Colonic mucosa (tissue), 4 donors: ENCODE measurements around the gene PPIL1. TPM values are rescaled to one million over a fixed set of nuclear protein-coding genes. Genes with fewer than 3 reads are reported as not detected.

ENCODE experiments used
- DNase-seq: peaks from one replicate; pipeline ENCODE4 v3.0.0-alpha.2; 2020
- H3K27ac ChIP-seq: fragments of 200-600 bp; one replicate; pipeline ENCODE4 v1.8.0; 2021
- H3K27me3 ChIP-seq: fragments of 200-600 bp; one replicate; pipeline ENCODE4 v1.8.0; 2021
- H3K36me3 ChIP-seq: fragments of 200-600 bp; one replicate; pipeline ENCODE4 v1.8.0; 2021
- H3K4me1 ChIP-seq: fragments of 200-600 bp; one replicate; pipeline ENCODE4 v1.8.0; 2021; ENCODE audit warnings: mild to moderate bottlenecking
- H3K4me3 ChIP-seq: fragments of 200-600 bp; one replicate; pipeline ENCODE4 v1.8.0; 2021
- H3K9ac ChIP-seq, 2 donors: one replicate each; pipeline ENCODE4 v1.7.0; 2013; ENCODE audit warnings: control low read depth in 2 of 2, low read depth in 2 of 2, low read length in 2 of 2
- H3K9me3 ChIP-seq: fragments of 200-600 bp; one replicate; pipeline ENCODE4 v1.8.0; 2021
- intact Hi-C: fragments of 100-400 bp; cut with DNase I; formaldehyde crosslinking; loops from one replicate; pipeline ENCODE4 v1.14.1; 2022
- total RNA-seq, 2 donors: library from RNA; stranded (reverse); fragmentation: NEBNext Ultra II Directional in 1 of 2; extraction: Animal tissue kit (Norgen Biotek cat#: 25700) in 1 of 2; gene quantifications; one replicate each; pipeline ENCODE4 v1.2.1, GENCODE V29; 2021
- TF ChIP-seq, protein P1 (sequence below): fragments of 200-600 bp; IDR thresholded peaks from one replicate; pipeline ENCODE4 v1.8.0; 2022; ENCODE audit warnings: antibody characterized with exemption, mild to moderate bottlenecking
- donor health status: healthy.
- donor health status: DM: no; HTN: no; CAD: no.
- donor health status: DM: no; HTN: no; CAD: no.

The PPIL1 gene
- total RNA-seq, 2 donors from 2014 or later = 9.9 to 23.6 TPM

DNA sequence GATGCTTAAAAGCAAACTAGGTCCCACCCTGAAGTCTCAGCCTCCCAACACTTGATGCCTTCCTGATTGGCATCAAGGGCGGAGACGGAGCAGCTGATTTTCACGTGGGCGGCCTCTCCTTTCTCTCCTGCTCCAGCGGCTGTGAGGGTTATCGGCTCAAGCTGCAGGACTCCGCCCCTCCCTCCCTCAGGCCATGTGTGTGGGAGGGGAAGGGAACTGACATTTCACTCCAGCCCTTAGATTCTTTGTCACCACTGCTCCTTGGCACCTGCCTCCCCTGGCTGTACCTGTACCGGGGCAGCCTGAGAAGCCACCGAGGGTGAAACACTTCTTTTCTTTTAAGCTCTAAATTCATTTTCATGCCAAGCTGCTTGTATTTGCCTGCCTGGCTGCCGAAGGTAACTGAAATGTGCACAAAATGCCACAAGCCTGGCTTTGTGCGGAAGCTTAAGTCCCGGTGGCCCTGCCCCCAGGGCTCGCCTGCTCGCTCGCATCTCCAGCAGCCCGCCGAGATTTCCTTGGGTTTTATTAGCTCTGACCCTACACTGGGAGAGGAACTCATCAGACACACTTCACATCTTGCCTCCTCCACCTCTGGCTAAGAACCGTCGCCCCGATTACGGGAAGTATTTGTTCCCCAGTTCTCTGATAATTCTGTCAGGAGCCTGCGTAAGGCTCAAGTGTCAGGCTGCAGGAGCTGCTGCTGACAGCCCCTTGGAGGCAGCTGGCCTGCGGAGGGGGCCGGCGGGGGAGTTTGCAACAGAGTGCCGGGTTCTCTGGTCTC is 25.8 kb downstream of the PPIL1 start:
- no peak overlapping the region for H3K4me3 ChIP-seq
- peak; percentile 84 for DNase-seq
- no peaks in the 10 kb centered on the region for H3K9me3 ChIP-seq
- H3K36me3 ChIP-seq = no peaks in the 10 kb centered on the region
- intact Hi-C loops = no loop called here
- H3K4me1 ChIP-seq = no peaks in the 10 kb centered on the region
- H3K27ac ChIP-seq = no peak overlapping the region
- no peaks in the 10 kb centered on the region for H3K27me3 ChIP-seq
- H3K9ac ChIP-seq = peak overlapping the region in 1 of 2 donors; percentile 6
- TF ChIP-seq, protein P1, sequence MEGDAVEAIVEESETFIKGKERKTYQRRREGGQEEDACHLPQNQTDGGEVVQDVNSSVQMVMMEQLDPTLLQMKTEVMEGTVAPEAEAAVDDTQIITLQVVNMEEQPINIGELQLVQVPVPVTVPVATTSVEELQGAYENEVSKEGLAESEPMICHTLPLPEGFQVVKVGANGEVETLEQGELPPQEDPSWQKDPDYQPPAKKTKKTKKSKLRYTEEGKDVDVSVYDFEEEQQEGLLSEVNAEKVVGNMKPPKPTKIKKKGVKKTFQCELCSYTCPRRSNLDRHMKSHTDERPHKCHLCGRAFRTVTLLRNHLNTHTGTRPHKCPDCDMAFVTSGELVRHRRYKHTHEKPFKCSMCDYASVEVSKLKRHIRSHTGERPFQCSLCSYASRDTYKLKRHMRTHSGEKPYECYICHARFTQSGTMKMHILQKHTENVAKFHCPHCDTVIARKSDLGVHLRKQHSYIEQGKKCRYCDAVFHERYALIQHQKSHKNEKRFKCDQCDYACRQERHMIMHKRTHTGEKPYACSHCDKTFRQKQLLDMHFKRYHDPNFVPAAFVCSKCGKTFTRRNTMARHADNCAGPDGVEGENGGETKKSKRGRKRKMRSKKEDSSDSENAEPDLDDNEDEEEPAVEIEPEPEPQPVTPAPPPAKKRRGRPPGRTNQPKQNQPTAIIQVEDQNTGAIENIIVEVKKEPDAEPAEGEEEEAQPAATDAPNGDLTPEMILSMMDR = no peak

DNA sequence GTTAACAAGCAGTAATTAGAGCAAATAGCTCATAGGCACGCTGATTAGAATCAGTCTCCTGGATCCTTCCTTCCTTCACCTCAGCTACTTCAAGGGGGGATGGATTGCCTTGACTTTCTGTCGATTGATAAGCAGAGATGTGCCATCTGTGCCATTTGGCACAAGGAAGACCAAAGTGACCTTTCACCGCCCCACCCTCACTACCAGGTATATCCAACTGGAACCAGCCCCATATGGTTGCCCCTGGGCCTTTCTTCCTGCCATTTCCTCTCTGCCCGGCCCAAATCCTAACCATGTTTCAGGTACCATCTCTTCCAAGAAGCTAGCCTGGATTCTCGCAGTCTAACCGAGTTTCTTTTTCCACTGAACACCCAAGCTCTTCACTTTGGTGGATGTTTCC is 26.6 kb downstream of the PPIL1 start:
- Histone ChIP-seq H3K4me3 (no peak overlapping the region), H3K4me1 (no peaks in the 10 kb centered on the region), H3K27ac (no peak overlapping the region), H3K9me3 (no peaks in the 10 kb centered on the region), H3K9ac (no peak overlapping the region), H3K36me3 (no peaks in the 10 kb centered on the region), H3K27me3 (no peaks in the 10 kb centered on the region)
- intact Hi-C loops = no loop called here
- TF ChIP-seq, protein P1 = no peak
- DNase-seq = no peak

DNA sequence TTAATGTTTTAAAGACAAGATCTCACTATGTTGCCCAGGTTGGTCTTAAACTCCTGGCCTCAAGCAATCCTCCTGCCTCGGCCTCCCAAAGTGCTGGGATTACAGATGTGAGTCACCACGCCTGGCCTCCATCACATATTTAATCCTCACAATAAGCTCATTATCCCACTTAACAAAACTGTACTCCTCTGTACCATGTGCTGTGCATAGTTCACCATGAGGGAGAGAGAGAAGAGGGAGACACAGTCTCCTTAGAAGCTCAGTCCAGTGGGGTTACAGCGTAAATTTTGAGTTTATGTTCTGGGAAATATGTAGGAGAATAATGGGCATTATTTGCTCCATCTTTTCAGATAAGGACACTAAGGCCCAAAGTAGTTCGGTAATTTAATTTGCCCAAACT is 27.5 kb downstream of the PPIL1 start:
- DNase-seq = no peak
- H3K9me3 ChIP-seq = no peaks in the 10 kb centered on the region
- H3K27me3 ChIP-seq = no peaks in the 10 kb centered on the region
- H3K9ac ChIP-seq = no peak overlapping the region
- no peak overlapping the region for H3K27ac ChIP-seq
- intact Hi-C loops = no loop called here
- no peak overlapping the region for H3K4me3 ChIP-seq
- H3K36me3 ChIP-seq = no peaks in the 10 kb centered on the region
- TF ChIP-seq, protein P1 = no peak
- no peaks in the 10 kb centered on the region for H3K4me1 ChIP-seq

DNA sequence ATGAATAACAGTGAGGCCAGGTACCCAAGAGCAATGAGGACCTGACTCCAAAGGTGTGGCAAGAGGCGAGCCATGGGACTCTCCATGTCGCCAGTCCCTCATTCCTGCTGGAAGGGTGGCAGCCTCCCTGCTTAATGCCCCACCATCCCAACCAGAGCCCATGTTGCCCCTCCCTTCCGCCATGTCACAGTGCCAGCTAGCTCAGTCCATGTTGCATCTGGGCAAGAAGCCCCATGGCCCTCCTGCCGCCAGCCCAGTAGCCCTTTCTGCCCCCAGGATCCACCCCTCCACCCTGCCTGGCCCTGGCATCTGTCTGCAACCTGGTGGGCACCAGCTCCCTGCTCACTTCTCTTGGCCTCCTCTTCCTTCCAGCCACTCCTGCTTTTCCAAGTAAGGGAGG is 29.4 kb downstream of the PPIL1 start:
- intact Hi-C loops = no loop called here
- no peaks in the 10 kb centered on the region for H3K9me3 ChIP-seq

DNA sequence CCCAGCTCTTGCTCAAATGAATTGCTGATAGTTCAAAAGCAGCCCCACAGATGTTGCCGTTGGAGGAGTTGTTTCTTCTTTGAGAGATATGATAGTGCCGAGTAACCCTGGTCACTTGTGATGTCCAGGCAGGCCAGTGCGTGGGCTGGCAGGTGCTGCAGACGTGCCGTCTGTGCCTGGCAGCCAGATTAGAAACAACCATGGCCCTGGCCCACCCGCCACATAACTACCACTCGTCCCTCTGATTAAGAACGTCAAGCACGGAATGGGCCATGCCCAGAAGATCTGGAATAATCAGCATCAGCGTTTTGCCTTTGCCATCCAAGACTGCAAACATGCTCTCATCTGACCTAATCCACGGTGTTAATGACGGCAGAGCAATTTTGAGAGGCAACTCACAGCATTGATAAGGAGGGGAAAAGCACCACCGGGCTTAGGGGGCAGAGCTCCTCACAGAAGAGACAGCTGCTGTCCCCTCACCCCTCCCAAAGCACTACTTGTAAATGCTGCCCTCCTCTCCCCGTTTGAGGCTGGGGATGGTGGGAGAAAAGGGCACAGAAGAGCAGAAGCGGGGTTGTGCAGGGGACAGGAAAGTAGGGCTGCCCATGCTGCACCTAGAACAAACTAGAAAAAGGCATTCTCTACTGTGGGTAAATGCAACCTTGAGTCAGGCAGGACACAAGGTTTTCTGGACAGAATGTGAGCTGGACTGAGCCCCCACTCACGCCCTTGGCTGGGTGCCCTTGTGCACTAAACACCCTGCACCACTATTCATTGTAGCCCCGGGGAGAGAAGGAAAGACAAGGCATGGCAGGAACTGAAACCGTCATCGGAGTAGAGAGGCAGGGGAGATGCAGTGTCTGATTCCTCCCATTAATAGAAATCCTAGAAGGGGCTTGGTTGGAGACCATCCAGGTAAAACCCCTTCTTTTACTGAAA is 30.1 kb downstream of the PPIL1 start:
- DNase-seq = no peak
- TF ChIP-seq, protein P1 = no peak
- no peak overlapping the region for H3K4me3 ChIP-seq
- H3K27ac ChIP-seq = no peak overlapping the region
- no peaks in the 10 kb centered on the region for H3K4me1 ChIP-seq
- H3K27me3 ChIP-seq = peaks cover 7% of the 10 kb centered on the region
- H3K9ac ChIP-seq = no peak overlapping the region
- intact Hi-C loops = no loop called here
- H3K36me3 ChIP-seq = no peaks in the 10 kb centered on the region
- H3K9me3 ChIP-seq = no peaks in the 10 kb centered on the region

More for the DNA sequence above, 29.4 kb downstream of the PPIL1 start:
- no peak for DNase-seq
- peaks cover 4% of the 10 kb centered on the region for H3K27me3 ChIP-seq
- H3K36me3 ChIP-seq = no peaks in the 10 kb centered on the region
- H3K9ac ChIP-seq = no peak overlapping the region
- H3K4me3 ChIP-seq = no peak overlapping the region
- TF ChIP-seq, protein P1 = no peak
- no peak overlapping the region for H3K27ac ChIP-seq
- H3K4me1 ChIP-seq = no peaks in the 10 kb centered on the region
